Measurements from ENCODE around the gene PDE8B. TPM values are rescaled to one million over a fixed set of nuclear protein-coding genes. Genes with fewer than 3 reads are reported as not detected.

Gene PDE8B
- total RNA-seq, 1 experiment from 2014 or later: 0.86 TPM

GRCh38 chr5:77259476-77259875, 49.0 kb downstream of the PDE8B start:
- ChIA-PET CTCF (interaction anchor here (0.8 kb wide), 1 partner anchor 13 kb away, joined by 5 read pairs; no protein-coding TSS in a partner anchor), POLR2A (no interaction called here)
- TF ChIP-seq, protein P1, sequence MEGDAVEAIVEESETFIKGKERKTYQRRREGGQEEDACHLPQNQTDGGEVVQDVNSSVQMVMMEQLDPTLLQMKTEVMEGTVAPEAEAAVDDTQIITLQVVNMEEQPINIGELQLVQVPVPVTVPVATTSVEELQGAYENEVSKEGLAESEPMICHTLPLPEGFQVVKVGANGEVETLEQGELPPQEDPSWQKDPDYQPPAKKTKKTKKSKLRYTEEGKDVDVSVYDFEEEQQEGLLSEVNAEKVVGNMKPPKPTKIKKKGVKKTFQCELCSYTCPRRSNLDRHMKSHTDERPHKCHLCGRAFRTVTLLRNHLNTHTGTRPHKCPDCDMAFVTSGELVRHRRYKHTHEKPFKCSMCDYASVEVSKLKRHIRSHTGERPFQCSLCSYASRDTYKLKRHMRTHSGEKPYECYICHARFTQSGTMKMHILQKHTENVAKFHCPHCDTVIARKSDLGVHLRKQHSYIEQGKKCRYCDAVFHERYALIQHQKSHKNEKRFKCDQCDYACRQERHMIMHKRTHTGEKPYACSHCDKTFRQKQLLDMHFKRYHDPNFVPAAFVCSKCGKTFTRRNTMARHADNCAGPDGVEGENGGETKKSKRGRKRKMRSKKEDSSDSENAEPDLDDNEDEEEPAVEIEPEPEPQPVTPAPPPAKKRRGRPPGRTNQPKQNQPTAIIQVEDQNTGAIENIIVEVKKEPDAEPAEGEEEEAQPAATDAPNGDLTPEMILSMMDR (IDR thresholded peaks at IDR 0.05; ENCODE audit: insufficient read depth in 1 of 2, low read depth in 1 of 2, low read length in 1 of 2, severe bottlenecking in 1 of 2, unreplicated experiment in 1 of 2): no peak
- Mint-ChIP-seq H3K36me3 (ENCODE audit: insufficient read depth, unreplicated experiment) (no peaks in the 10 kb centered on the region), H3K27ac (ENCODE audit: unreplicated experiment) (no peak overlapping the region), H3K9me3 (ENCODE audit: unreplicated experiment) (no peaks in the 10 kb centered on the region), H3K27me3 (ENCODE audit: insufficient read depth, unreplicated experiment) (peaks cover 3% of the 10 kb centered on the region), H3K4me1 (ENCODE audit: low read depth, unreplicated experiment) (no peaks in the 10 kb centered on the region), H3K4me3 (ENCODE audit: unreplicated experiment) (no peak overlapping the region)
- DNase-seq: no peak
- Histone ChIP-seq H3K9me3 (no peaks in the 10 kb centered on the region), H3K4me3 (ENCODE audit: low read depth, low read length) (no peak overlapping the region), H3K4me1 (no peaks in the 10 kb centered on the region; the same call in 1 of the 2 replicates), H3K27me3 (replicated peaks; ENCODE audit: control insufficient read depth, insufficient read depth, low read length) (no peaks in the 10 kb centered on the region), H3K36me3 (ENCODE audit: control insufficient read depth, insufficient read depth, low read length) (no peaks in the 10 kb centered on the region)
- intact Hi-C loops (cut with micrococcal nuclease; ENCODE audit: unreplicated experiment): no loop called here
- no TSS peak for BruUV-seq (replicated peaks)

DNA sequence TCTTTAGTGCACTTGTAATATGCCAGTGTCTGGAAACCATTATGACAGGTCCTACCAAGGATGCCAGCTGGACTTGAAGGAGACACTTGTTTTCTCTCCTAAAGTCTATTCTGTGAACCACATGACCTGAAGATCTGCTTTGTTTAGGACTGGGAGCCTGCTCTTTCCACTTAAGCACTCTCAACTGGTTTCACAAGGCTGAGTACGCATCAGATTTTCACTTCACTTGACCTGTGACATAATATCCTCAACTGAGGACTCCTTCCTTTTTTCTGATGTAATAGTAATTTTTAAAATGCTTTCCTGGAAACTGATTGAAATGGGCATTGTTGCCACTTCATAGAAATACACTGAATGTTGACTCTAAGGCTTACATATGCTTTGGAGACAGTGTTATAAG, 52.2 kb downstream of the PDE8B start:
- BruUV-seq (replicated peaks): no TSS peak
- Mint-ChIP-seq H3K4me1 (ENCODE audit: low read depth, unreplicated experiment) (no peaks in the 10 kb centered on the region), H3K4me3 (ENCODE audit: unreplicated experiment) (no peak overlapping the region), H3K9me3 (ENCODE audit: unreplicated experiment) (no peaks in the 10 kb centered on the region), H3K36me3 (ENCODE audit: insufficient read depth, unreplicated experiment) (no peaks in the 10 kb centered on the region), H3K27ac (ENCODE audit: unreplicated experiment) (no peak overlapping the region), H3K27me3 (ENCODE audit: insufficient read depth, unreplicated experiment) (no peaks in the 10 kb centered on the region)
- no peak for DNase-seq
- ChIA-PET POLR2A (no interaction called here), CTCF (no interaction called here)
- H3K27me3 ChIP-seq (replicated peaks; ENCODE audit: control insufficient read depth, insufficient read depth, low read length): no peaks in the 10 kb centered on the region
- no peak overlapping the region for H3K4me3 ChIP-seq (ENCODE audit: low read depth, low read length)
- TF ChIP-seq, protein P1 (IDR thresholded peaks at IDR 0.05; ENCODE audit: insufficient read depth in 1 of 2, low read depth in 1 of 2, low read length in 1 of 2, severe bottlenecking in 1 of 2, unreplicated experiment in 1 of 2): no peak
- intact Hi-C loops (cut with micrococcal nuclease; ENCODE audit: unreplicated experiment): no loop called here
- no peaks in the 10 kb centered on the region for H3K36me3 ChIP-seq (ENCODE audit: control insufficient read depth, insufficient read depth, low read length)
- H3K9me3 ChIP-seq: no peaks in the 10 kb centered on the region
- H3K4me1 ChIP-seq: no peaks in the 10 kb centered on the region; the same call in 1 of the 2 replicates

DNA sequence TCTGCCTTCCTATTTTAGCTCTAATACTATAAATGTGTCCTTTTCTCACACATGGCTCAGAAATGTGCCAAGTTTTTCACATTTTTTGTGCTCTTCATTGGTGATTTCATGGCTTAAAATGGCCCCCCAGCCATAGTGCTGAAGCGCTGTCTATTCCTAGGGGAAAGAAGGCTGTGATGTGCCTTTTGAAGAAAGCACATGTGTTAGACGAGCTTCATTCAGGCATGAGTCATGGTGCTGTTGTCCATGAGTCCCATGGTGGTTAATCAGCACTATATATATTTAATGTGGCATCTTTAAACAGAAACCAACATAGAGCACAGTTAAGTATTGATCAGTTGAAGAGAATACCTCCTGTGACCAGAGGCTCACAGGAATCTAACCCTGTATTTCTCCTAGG, 55.8 kb downstream of the PDE8B start:
- H3K27me3 ChIP-seq (replicated peaks; ENCODE audit: control insufficient read depth, insufficient read depth, low read length): no peaks in the 10 kb centered on the region
- Mint-ChIP-seq H3K9me3 (ENCODE audit: unreplicated experiment) (no peaks in the 10 kb centered on the region), H3K27ac (ENCODE audit: unreplicated experiment) (no peak overlapping the region), H3K27me3 (ENCODE audit: insufficient read depth, unreplicated experiment) (no peaks in the 10 kb centered on the region), H3K36me3 (ENCODE audit: insufficient read depth, unreplicated experiment) (no peaks in the 10 kb centered on the region), H3K4me1 (ENCODE audit: low read depth, unreplicated experiment) (no peaks in the 10 kb centered on the region), H3K4me3 (ENCODE audit: unreplicated experiment) (no peak overlapping the region)
- H3K4me3 ChIP-seq (ENCODE audit: low read depth, low read length): no peak overlapping the region
- TF ChIP-seq, protein P1 (IDR thresholded peaks at IDR 0.05; ENCODE audit: insufficient read depth in 1 of 2, low read depth in 1 of 2, low read length in 1 of 2, severe bottlenecking in 1 of 2, unreplicated experiment in 1 of 2): no peak
- no peaks in the 10 kb centered on the region for H3K9me3 ChIP-seq
- no peak for DNase-seq
- no peaks in the 10 kb centered on the region for H3K4me1 ChIP-seq
- ChIA-PET CTCF (no interaction called here), POLR2A (no interaction called here)
- intact Hi-C loops (cut with micrococcal nuclease; ENCODE audit: unreplicated experiment): no loop called here
- no peaks in the 10 kb centered on the region for H3K36me3 ChIP-seq (ENCODE audit: control insufficient read depth, insufficient read depth, low read length)
- no TSS peak for BruUV-seq (replicated peaks)

Measured in Caco-2 (cell line).